Measurements from ENCODE around the gene BMPR1B. TPM values are rescaled to one million over a fixed set of nuclear protein-coding genes. Genes with fewer than 3 reads are reported as not detected.

BMPR1B gene
- total and polyA plus RNA-seq, 2 of the 4 experiments (the other 2 are of a cell fraction): 0.24 to 0.90 TPM

GRCh38 chr4:94762326-94762725 lies 4.6 kb downstream of the BMPR1B start:
- Histone ChIP-seq H2AK5ac (ENCODE audit: low read depth, low read length) (no peak overlapping the region), H2AFZ (replicated peaks; ENCODE audit: low read length, poor library complexity) (no peak overlapping the region), H3K18ac (ENCODE audit: low read depth, low read length) (no peak overlapping the region), H3K27me3 (ENCODE audit: control insufficient read depth, insufficient read depth, low read length) (peaks cover 13% of the 10 kb centered on the region), H3K36me3 (ENCODE audit: control insufficient read depth, insufficient read depth, low read length) (no peaks in the 10 kb centered on the region), H4K8ac (ENCODE audit: low read depth in 2 of 2, low read length in 2 of 2) (no peak overlapping the region), H3K56ac (ENCODE audit: extremely low read depth, insufficient read depth, low read length) (no peak overlapping the region), H3K4ac (ENCODE audit: low read depth, low read length) (no peak overlapping the region), H4K5ac (ENCODE audit: low read depth, low read length) (no peak overlapping the region), H4K91ac (ENCODE audit: insufficient read depth, low read depth, low read length) (no peak overlapping the region), H2BK15ac (ENCODE audit: low read depth, low read length) (no peak overlapping the region), H3K23ac (ENCODE audit: low read depth, low read length) (no peak overlapping the region), H3K9me3 (ENCODE audit: control insufficient read depth, insufficient read depth, low read length) (no peaks in the 10 kb centered on the region), H3K14ac (replicated peaks; ENCODE audit: low read depth, low read length) (no peak overlapping the region), H3K79me1 (ENCODE audit: low read depth in 1 of 2, low read length in 2 of 2) (no peaks in the 10 kb centered on the region), H2AK9ac (replicated peaks; ENCODE audit: low read depth, low read length, poor library complexity) (no peak overlapping the region), H2BK120ac (ENCODE audit: low read depth, low read length) (no peak overlapping the region), H4K20me1 (ENCODE audit: insufficient read depth, low read length) (no peaks in the 10 kb centered on the region), H3K4me1 (ENCODE audit: control insufficient read depth, insufficient read depth, low read length) (no peaks in the 10 kb centered on the region), H2BK20ac (ENCODE audit: low read depth, low read length) (no peak overlapping the region), H3K9me1 (ENCODE audit: insufficient read depth, low read length) (no peaks in the 10 kb centered on the region), H3K27ac (ENCODE audit: insufficient read depth, low read length) (no peak overlapping the region), H2BK5ac (ENCODE audit: low read depth, low read length, poor library complexity, severe bottlenecking) (no peak overlapping the region), H3K9ac (ENCODE audit: low read depth, low read length) (no peak overlapping the region), H3K4me3 (ENCODE audit: insufficient read depth, low read depth, low read length) (no peak overlapping the region), H3K4me2 (ENCODE audit: low read depth, low read length) (no peak overlapping the region)
- ChIA-PET CTCF (no interaction called here), POLR2A (ENCODE audit: unreplicated experiment) (no interaction called here)
- intact Hi-C loops (cut with micrococcal nuclease) (no loop called here), in situ Hi-C loops (cut with MboI; ENCODE audit: low sequenced_read_pairs) (loop anchor here (25.0 kb wide), 1 partner anchor 350 kb away; no protein-coding TSS in a partner anchor), dilution Hi-C loops (cut with HindIII; ENCODE audit: low sequenced_read_pairs, unreplicated experiment) (no loop called here)
- no peak for DNase-seq
- no peak for ATAC-seq (ENCODE audit: low read depth)
- TF ChIP-seq MXI1 (IDR thresholded peaks at IDR 0.05; ENCODE audit: borderline replicate concordance, low read depth, low read length) (no peak), NFE2L2 (IDR thresholded peaks at IDR 0.05; ENCODE audit: low read depth, low read length) (no peak)
- WGBS, 2 experiments (ENCODE audit: extremely low coverage in 2 of 2, insufficient read length in 1 of 2): 92% methylated on average over 2 of the region's 4 CpGs; no CpG with 5 or more reads in 1 of the 2 experiments
- BruUV-seq (replicated peaks): no TSS peak

All from IMR-90 (cell line).